ENCODE results near the gene GIT2.

DNA sequence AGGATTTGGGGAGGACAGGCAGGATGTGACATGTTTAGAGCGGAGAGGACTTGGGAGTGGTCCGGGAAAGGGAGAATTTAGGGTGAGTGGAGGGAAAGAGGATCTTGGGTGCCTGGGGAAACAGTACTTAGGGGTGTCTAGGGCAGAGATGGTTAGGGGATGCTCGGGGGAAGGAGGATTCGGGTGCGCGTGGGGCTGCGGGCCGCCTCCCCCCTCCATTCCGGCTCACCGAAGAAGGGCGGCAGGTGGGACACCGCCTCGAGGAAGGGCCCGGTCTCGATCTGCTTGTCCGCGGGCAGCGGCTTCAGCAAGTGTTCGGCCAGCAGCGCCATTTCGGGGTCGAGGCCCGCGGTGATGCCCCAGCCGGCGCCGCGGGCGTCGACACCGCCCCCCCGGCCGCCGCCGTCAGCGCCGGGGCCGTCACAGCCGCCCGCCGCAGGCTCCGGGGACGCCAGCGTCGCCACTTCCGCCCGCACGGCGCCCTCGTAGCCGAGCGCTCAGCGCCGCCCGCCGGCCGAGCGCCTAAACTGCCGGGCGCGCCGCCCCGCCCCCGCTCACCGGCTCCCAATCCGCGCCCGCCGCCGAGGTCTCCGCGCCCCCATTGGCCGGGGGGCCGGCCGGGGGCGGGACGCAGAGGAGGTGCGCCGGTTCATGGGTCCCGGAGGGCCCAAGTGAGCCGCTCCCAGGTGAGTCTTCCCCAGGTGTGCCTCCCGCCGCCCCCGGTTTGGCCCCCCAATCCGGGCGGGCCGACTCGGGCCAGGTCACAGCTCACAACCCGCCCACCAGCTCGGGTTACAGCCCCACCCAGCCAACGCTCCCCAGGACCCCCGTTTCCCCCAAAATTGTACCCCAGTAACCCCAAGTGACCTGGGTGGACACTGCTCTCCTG, 115.9 kb downstream of the GIT2 start, which contains the start of gene GLTP:
- TF ChIP-seq, protein P1, sequence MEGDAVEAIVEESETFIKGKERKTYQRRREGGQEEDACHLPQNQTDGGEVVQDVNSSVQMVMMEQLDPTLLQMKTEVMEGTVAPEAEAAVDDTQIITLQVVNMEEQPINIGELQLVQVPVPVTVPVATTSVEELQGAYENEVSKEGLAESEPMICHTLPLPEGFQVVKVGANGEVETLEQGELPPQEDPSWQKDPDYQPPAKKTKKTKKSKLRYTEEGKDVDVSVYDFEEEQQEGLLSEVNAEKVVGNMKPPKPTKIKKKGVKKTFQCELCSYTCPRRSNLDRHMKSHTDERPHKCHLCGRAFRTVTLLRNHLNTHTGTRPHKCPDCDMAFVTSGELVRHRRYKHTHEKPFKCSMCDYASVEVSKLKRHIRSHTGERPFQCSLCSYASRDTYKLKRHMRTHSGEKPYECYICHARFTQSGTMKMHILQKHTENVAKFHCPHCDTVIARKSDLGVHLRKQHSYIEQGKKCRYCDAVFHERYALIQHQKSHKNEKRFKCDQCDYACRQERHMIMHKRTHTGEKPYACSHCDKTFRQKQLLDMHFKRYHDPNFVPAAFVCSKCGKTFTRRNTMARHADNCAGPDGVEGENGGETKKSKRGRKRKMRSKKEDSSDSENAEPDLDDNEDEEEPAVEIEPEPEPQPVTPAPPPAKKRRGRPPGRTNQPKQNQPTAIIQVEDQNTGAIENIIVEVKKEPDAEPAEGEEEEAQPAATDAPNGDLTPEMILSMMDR (IDR thresholded peaks at IDR 0.05; ENCODE audit: poor library complexity): peak; percentile 52
- TF ChIP-seq EZH2phosphoT487 (IDR thresholded peaks at IDR 0.05; ENCODE audit: low read depth, severe bottlenecking, unreplicated experiment): no peak

All from hepatocyte (in vitro differentiated cells).